DMS79 (cell line): ENCODE measurements around the gene IL2RA.

ENCODE experiments used
- DNase-seq: peaks from one replicate; lab custom pipeline; 2025; lab: John Stamatoyannopoulos, UW

The IL2RA gene

DNA sequence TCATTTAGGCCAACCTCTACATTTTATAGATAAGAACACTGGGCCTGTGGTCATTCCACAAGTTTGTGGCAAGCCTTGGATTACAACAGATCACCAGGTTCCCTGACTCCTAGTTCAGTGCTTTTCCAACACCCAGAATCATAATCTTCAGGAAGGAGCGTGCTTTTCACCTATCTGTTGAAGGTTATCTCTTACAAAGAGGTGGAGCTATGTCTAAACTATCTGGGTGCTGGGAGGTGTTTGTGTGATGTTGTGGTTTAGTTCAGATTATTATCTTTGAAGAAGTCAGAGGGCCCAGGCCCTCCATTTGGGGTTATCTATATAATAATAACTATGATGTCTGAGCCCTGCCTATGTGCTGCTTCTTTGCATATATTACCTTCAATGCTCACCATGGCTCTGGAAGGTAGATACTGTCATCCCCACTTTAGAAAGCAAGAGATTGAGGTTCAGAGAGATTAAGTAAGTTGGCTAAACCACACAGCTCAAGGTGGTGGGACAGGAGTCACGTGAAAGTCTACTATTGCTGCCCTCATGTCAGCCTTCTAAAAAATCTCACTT lies 24.0 kb downstream of the IL2RA start:
- DNase-seq: no peak

- no peak for DNase-seq
These were observed 24.7 kb downstream of the IL2RA start for GRCh38 chr10:6037422-6037821.

- DNase-seq: no peak
These were observed 25.3 kb downstream of the IL2RA start for GRCh38 chr10:6036861-6037321.

DNA sequence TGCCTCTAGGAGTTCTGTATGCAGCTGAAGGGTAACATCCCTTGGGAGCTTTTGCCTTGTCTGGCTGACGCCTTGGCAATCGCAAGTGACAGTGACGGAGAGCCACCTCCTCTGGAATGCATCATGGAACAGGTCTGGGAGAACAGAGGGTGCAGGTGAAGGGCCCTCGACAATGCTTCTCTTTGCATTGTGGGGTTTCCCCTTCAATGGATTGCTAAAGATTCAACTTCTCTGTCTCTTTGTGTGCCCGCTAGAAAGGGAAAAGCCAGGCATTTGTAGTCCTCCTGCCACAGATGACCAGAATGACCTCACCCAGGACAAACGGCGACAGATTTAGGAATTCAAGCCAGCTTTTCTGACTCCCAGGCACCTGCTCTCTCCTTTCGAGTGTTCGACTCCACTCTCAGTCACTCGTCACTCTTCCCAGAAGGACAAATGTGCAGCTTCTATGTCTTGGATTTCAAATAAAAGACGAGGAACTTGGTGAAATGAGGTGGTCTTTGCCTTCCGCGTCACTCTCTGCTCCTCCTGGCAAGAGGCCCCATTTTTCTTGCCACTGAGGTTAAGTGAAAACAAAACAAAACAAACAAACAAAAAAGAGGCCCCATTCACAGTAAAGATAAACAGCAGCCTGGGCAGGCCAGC lies 26.1 kb downstream of the IL2RA start:
- no peak for DNase-seq

DNA sequence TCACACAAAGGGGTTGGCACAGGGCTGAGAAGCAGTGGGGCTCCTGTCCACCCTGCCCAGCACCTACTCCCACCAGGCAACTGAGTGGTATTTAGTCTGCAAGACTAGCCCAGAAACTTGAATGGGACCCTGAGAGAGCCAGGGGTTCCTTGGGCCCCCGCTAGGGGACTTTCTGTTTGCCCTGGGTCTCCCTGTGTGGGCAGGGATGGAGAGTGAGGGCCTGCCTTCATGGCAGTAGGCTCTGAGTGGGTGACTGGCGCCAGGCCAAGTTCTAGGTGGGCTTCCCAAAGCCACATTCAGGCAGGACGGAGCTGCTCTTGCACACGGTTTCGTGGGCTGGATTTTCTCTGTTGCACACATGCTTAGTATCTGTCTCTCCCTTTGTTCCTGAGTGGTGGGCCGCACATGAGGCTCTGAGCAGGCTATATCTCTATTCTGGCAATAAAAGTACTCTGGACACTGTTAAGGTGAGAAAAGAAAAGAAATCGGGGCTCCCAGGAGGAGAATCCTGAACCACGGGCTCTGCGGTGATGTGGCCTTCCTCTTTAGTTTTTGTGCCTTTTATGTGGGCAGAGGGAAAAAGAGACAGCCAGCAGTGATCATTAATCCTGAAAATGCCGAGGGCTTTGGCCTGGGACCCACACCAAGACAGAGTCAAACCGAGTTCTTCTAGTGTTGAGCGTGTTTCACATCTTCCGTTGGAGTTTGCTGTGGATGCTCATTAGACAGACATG lies 26.9 kb downstream of the IL2RA start:
- no peak for DNase-seq

GRCh38 chr10:6034371-6034770 lies 27.8 kb downstream of the IL2RA start:
- DNase-seq: no peak

GRCh38 chr10:6033954-6034353 lies 28.2 kb downstream of the IL2RA start:
- no peak for DNase-seq

DNA sequence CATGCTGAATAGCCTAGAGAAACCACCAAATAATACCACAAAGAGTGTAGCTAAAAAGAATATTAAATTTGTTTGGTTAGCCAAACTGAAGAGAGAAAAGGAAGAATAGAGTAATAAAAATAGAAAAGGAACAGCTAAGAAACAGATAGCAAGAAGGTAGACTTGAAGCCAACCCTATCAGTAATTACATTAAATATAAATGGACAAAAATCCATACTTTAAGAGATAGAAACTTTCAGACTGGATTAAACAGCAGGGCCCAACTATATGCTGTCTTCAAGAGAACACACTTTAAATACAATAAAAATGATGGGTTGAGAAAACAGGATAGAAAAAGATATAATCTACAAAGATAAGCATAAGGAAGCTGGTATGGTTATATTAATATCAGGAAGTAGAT lies 31.2 kb downstream of the IL2RA start:
- DNase-seq: no peak

- DNase-seq: no peak
These were observed 31.9 kb downstream of the IL2RA start for GRCh38 chr10:6030217-6030616.

DNA sequence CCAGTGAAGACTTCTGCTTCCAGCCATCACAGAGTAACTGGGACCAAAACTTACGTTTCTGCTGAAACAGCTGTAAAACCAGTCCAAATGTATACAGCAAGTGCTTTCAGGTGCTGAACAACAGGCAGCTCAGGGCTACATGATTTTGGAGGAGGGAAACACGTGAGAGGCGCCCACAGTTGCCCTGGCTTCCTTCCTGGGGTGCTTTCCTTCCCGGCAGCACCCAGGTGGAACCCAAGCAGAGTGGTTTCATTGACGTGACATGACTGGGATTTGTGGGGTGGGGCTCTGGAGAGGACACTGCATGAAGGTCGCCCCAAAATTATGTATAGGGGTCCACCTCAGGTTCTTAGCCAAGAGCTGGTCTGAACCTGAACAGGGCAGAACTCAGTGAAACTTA lies 34.2 kb downstream of the IL2RA start:
- no peak for DNase-seq

DNA sequence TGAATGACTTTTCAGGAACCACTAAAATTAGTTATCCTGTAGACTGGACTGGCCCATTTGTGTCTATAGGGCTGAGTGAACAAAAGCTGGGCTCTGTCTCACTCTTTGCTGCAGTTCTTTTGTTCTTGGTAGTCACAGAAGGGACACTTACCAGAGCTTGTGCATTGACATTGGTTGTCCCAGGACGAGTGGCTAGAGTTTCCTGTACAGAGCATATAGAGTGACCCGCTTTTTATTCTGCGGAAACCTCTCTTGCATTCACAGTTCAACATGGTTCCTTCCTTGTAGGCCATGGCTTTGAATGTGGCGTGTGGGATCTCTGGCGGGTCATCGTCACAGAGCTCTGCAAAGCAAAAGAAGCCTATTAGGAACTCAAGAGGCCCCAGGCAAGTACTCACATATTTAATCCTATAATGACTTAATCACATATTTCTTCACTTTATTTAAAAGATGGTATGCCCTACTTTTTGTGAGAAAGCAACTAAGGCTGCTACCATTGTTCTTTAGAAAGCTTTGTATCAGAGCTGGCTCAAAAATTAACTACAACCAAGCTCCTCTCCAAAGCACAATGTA lies 36.4 kb downstream of the IL2RA start:
- DNase-seq: no peak

GRCh38 chr10:6024334-6024682 lies 37.9 kb downstream of the IL2RA start:
- DNase-seq: no peak

DNA sequence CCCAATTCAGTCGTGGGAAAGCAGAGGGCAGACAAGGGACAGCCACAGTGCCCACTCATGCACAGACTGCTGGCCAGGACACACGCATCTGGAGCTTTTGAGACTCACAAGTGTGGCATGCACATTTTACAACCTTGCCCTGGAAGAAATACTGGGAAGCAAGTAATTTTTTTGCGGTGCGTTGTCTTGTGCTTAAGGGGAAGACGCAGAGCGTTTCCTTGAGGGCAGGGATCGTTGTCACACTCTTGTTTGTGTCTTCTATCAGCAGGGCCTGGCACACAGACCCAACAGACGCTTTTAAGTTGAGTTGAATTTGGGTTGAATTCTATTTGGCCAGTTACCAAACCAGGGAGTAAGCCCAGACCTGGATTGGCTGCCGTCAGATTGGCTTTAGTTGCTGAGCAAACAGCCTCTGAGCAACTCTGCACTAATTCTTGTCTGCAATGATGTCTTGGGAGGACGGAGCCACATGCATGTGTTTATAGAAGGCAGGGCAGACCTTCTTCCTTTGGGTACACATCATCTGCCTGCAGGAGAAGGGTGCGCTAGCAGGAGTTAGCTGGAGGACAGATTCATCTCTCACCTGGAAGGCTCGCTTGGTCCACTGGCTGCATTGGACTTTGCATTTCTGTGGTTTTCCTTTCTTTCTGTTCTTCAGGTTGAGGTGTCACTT lies 38.4 kb downstream of the IL2RA start:
- no peak for DNase-seq

DNA sequence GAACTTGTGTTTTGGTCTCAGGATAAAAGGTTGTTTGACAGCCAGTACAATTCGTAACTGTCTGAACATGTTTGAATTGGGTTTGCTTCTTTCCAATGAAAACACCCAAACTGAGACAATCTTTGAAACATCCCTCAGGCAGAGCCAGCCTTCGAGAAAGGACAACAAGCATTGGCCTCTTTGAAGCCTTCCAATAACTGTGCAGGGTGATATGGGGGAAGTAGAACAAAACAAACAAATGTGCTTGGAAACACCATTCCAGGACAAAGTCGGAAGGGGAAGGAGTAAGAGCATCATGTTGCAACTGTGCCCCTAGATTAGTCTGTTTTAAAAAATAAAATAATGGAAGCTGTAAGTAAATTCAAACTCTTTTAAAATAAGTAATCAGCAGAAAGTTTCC lies 39.5 kb downstream of the IL2RA start:
- DNase-seq: no peak

GRCh38 chr10:6020826-6021225 lies 41.3 kb downstream of the IL2RA start:
- DNase-seq: no peak

DNA sequence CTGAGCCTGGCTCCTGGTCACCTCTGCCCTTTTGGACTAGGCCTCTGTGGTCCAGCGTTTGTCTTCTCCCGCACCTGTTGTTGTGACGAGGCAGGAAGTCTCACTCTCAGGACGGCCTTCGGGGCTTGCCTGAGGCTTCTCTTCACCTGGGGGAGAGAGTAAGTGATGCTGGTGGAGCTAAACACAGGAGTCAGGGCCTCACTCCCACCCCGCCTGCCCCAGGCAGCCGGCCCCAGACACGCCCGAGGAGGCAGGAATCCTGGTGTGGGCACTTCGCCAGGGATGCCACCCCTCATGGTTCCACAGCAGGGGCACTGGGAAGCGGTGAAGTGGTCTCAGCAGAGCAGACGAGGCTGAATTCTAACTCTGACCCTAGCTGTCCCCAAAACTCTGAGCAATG lies 42.4 kb downstream of the IL2RA start:
- DNase-seq: no peak

GRCh38 chr10:6019010-6019782 lies 43.0 kb downstream of the IL2RA start:
- no peak for DNase-seq

GRCh38 chr10:6018422-6018821 lies 43.7 kb downstream of the IL2RA start:
- no peak for DNase-seq

DNA sequence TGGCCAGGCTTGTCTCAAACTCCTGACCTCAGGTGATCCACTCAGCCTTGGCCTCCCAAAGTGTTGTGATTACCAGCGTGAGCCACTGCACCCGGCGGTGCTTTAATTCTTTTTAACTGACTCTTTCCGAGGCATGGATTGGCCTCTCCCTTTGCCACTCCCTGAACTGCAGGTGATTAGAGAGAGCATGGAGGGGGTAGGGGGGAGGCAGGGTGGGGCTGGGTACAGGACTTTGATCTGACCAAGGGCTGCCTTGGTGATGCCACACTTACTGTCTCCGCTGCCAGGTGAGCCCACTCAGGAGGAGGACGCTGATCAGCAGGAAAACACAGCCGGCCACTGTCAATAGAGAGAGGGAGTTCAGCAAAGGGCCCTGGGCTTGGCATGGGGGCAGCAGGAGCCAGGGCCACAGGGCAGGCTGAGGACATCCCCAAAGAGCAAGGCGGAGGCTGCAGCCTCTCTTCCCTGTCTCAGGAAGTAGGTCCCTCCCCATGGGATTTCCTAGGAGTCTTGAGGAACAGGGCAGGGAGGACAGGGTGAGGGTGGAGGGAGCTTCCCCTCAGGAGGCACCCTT lies 44.3 kb downstream of the IL2RA start:
- no peak for DNase-seq

GRCh38 chr10:6014241-6014761 lies 47.9 kb downstream of the IL2RA start:
- no peak for DNase-seq
